K562 (cell line): ENCODE data around the gene SLC9A2. TPM values are rescaled to one million over a fixed set of nuclear protein-coding genes. Genes with fewer than 3 reads are reported as not detected.
A peak's percentile ranks its signal among the peaks of the same experiment; 100 is the strongest.

Experiments used
- ATAC-seq: fragments of 200-7000 bp; cut with Tn5 transposase; 3 replicates; pipeline ENCODE4 v1.9.1; 2020; ENCODE audit warnings: moderate library complexity
- BruUV-seq: library from RNA; stranded (reverse); fragments of 400-500 nt; replicated peaks from 2 replicates; lab custom pipeline; 2021; lab: Mats Ljungman, UMichigan
- CTCF ChIA-PET: fragments of 300-600 bp; formaldehyde crosslinking; extraction: SDS; loops from one replicate; lab custom pipeline; 2021; ENCODE audit warnings: low intra/inter-chr PET ratio; lab: Yijun Ruan, JAX
- POLR2A ChIA-PET: fragments of 300-600, 350-650 bp; sonication (Branson Sonifier 250); formaldehyde crosslinking; extraction: SDS; loops from one replicate; lab custom pipeline; 2021; ENCODE audit warnings: antibody characterized with exemption, inconsistent platforms; lab: Yijun Ruan, JAX
- DNase-seq, 4 experiments: peaks; one replicate each; pipeline versions ENCODE4 v3.0.0 to v3.0.0-alpha.2; 2011 to 2018; ENCODE audit warnings: low spot score in 3 of 4, mixed read lengths in 3 of 4; ENCODE audit errors: extremely low read depth in 1 of 4
- FAIRE-seq: peaks from 2 replicates; lab custom pipeline; 2011; peaks lifted over from hg19 to GRCh38; lab: Jason Lieb, UNC
- H2AFZ ChIP-seq: 2 replicates; pipeline ENCODE4 v1.6.0; 2011; ENCODE audit warnings: low read depth, low read length, control low read depth, inconsistent platforms
- H3K27ac ChIP-seq: fragments of 200-600 bp; 3 replicates; pipeline ENCODE4 v1.8.0; 2011; ENCODE audit warnings: low read depth, mild to moderate bottlenecking, control low read depth, inconsistent platforms, low read length, moderate library complexity, mixed read lengths; ENCODE audit errors: extremely low read depth
- H3K27me3 ChIP-seq, 2 experiments: fragments of 300-600 bp in 1 of 2; 2 replicates in 1 of 2; 3 replicates in 1 of 2; pipeline versions ENCODE4 v1.6.0 to v1.8.0; 2011; ENCODE audit warnings: inconsistent platforms in 2 of 2, low read length in 2 of 2, mild to moderate bottlenecking in 1 of 2, mixed read lengths in 1 of 2, moderate library complexity in 1 of 2; ENCODE audit not compliant: control insufficient read depth in 2 of 2, insufficient read depth in 2 of 2
- H3K36me3 ChIP-seq: fragments of 300-600 bp; 3 replicates; pipeline ENCODE4 v1.8.0; 2011; ENCODE audit warnings: mild to moderate bottlenecking, low read length, inconsistent platforms; ENCODE audit not compliant: control insufficient read depth, insufficient read depth
- H3K4me1 ChIP-seq, 2 experiments: fragments of 200-600 bp in 1 of 2; replicated peaks in 1 of 2; 2 replicates in 1 of 2; 3 replicates in 1 of 2; pipeline versions ENCODE4 v1.5.1 to v1.8.0; 2011; ENCODE audit warnings: inconsistent platforms in 2 of 2, low read length in 2 of 2, mild to moderate bottlenecking in 1 of 2, mixed read lengths in 1 of 2, moderate library complexity in 1 of 2; ENCODE audit not compliant: control insufficient read depth in 2 of 2, insufficient read depth in 2 of 2
- H3K4me2 ChIP-seq: 2 replicates; pipeline ENCODE4 v1.6.1; 2011; ENCODE audit warnings: low read length, control low read depth, inconsistent platforms, mixed read lengths; ENCODE audit not compliant: insufficient read depth
- H3K4me3 ChIP-seq: fragments of 200-600 bp; sonication (generic), shearing (Covaris generic); 2 replicates; pipeline ENCODE4 v1.5.1; 2016; ENCODE audit warnings: control low read depth, inconsistent platforms
- H3K79me2 ChIP-seq: fragments of 200-600 bp; 3 replicates; pipeline ENCODE4 v1.8.0; 2011; ENCODE audit warnings: low read length, inconsistent platforms; ENCODE audit not compliant: control insufficient read depth, insufficient read depth
- H3K9ac ChIP-seq, 2 experiments: 2 replicates each; pipeline versions ENCODE4 v1.6.0 to v1.6.1; 2011; ENCODE audit warnings: low read depth in 2 of 2, low read length in 2 of 2, control low read depth in 1 of 2, inconsistent platforms in 1 of 2, mild to moderate bottlenecking in 1 of 2, mixed read lengths in 1 of 2; ENCODE audit not compliant: insufficient read depth in 1 of 2
- H3K9me1 ChIP-seq: one replicate; pipeline ENCODE4 v1.6.0; 2011; ENCODE audit warnings: inconsistent platforms, mild to moderate bottlenecking, low read length, moderate library complexity; ENCODE audit not compliant: control insufficient read depth, insufficient read depth
- H3K9me3 ChIP-seq: replicated peaks from 2 replicates; pipeline ENCODE4 v1.5.1; 2011; ENCODE audit warnings: low read depth, low read length, inconsistent platforms; ENCODE audit not compliant: control insufficient read depth, insufficient read depth
- H4K20me1 ChIP-seq: replicated peaks from 2 replicates; pipeline ENCODE4 v1.6.1; 2011; ENCODE audit warnings: low read length, inconsistent platforms, mixed read lengths; ENCODE audit not compliant: control insufficient read depth, insufficient read depth
- BRD4 ChIP-seq: fragments of 200-600 bp; sonication (generic); IDR thresholded peaks from 2 replicates; pipeline ENCODE4 v1.6.1; 2017; ENCODE audit warnings: inconsistent platforms
- HEY1 ChIP-seq: fragments of 250-450 bp; sonication (Bioruptor Pico); IDR thresholded peaks from 2 replicates; pipeline ENCODE4 v1.5.0; 2020; ENCODE audit warnings: mild to moderate bottlenecking, moderate library complexity, borderline replicate concordance
- JUN ChIP-seq, 2 experiments: sonication (generic) in 1 of 2; formaldehyde crosslinking in 1 of 2; IDR thresholded peaks; 2 replicates each; pipeline versions ENCODE4 v1.6.1 to v1.8.0; 2012 to 2022; ENCODE audit warnings: borderline replicate concordance in 2 of 2, mild to moderate bottlenecking in 2 of 2, improper control_type of control experiment in 1 of 2, low read depth in 1 of 2, low read length in 1 of 2, missing genetic modification reagents in 1 of 2
- MTA3 ChIP-seq: fragments of 450-650 bp; formaldehyde crosslinking; IDR thresholded peaks from 2 replicates; pipeline ENCODE4 v1.6.1; 2017; ENCODE audit warnings: mild to moderate bottlenecking, borderline replicate concordance
- POLR3G ChIP-seq: IDR thresholded peaks from 2 replicates; pipeline ENCODE4 v1.6.1; 2011; ENCODE audit not compliant: insufficient read length, insufficient replicate concordance; ENCODE audit errors: extremely low read depth
- RBM25 ChIP-seq: fragments of 200-400 bp; formaldehyde crosslinking; IDR thresholded peaks from 2 replicates; pipeline ENCODE4 v1.6.1; 2018; ENCODE audit warnings: low read length, low read depth, moderate library complexity; ENCODE audit not compliant: severe bottlenecking
- TEAD1 ChIP-seq, 2 experiments: fragments of 450-650 bp in 1 of 2; sonication (generic) in 1 of 2; formaldehyde crosslinking; IDR thresholded peaks; 2 replicates each; pipeline versions ENCODE4 v1.4.0 to v1.8.0; 2020 to 2022; ENCODE audit warnings: mild to moderate bottlenecking in 2 of 2, missing genetic modification reagents in 1 of 2
- WGBS: fragments of 100-300 bp; shearing (Covaris generic); methylation state at CpG from one replicate; pipeline ENCODE4 v1.1.6; 2016; ENCODE audit warnings: low coverage, mixed read lengths; ENCODE audit not compliant: insufficient coverage; ENCODE audit errors: missing lambda C conversion rate; 5-methylcytosine and 5-hydroxymethylcytosine counted together
- in situ Hi-C: fragments of 300-500 bp; cut with MboI; formaldehyde crosslinking; loops from 4 replicates; pipeline ENCODE4 v1.15.0; 2018; ENCODE audit warnings: inconsistent platforms, mixed read lengths
- intact Hi-C: fragments of 100-400 bp; cut with micrococcal nuclease; formaldehyde crosslinking; loops from 2 replicates; pipeline ENCODE4 v1.14.2; 2022
- polyA plus RNA-seq, 8 experiments: library from polyadenylated mRNA; depleted of rRNA in 4 of 8; stranded (reverse) in 5 of 8; unstranded in 3 of 8; fragments of >200 nt; fragmentation: Nextera tagmentation in 2 of 8; fragmentation: Illumina TruSeq in 1 of 8; extraction: Ambion mirVana in 2 of 8; extraction: Trizol in 1 of 8; gene quantifications; 2 replicates each; pipeline versions ENCODE4 v1.2.1 to v1.2.3, GENCODE V29; 2011 to 2014; ENCODE audit warnings: inconsistent platforms in 1 of 8, missing spikeins in 1 of 8
- total RNA-seq, 7 experiments: library from RNA; depleted of rRNA in 6 of 7; stranded (reverse); fragments of >200 nt in 6 of 7; fragmentation: Illumina TruSeq in 2 of 7; extraction: Trizol in 2 of 7; gene quantifications; 2 replicates each; pipeline versions ENCODE4 v1.2.1 to v1.2.3, GENCODE V29; 2011 to 2021; ENCODE audit warnings: low replicate concordance in 1 of 7
- TF ChIP-seq, protein P1 (sequence below): fragments of 450-650 bp; formaldehyde crosslinking; IDR thresholded peaks from 2 replicates; pipeline ENCODE4 v1.4.0; 2020; ENCODE audit warnings: mild to moderate bottlenecking, moderate library complexity
- TF ChIP-seq, protein P2 (sequence below), 3 experiments: IDR thresholded peaks in 2 of 3; conservative IDR thresholded peaks in 1 of 3; 2 replicates each; pipeline ENCODE4 v1.5.1; 2011 to 2012; ENCODE audit warnings: low read length in 3 of 3, mild to moderate bottlenecking in 3 of 3, control low read depth in 2 of 3, improper control_type of control experiment in 1 of 3, inconsistent platforms in 1 of 3, low read depth in 1 of 3, mixed read lengths in 1 of 3, moderate library complexity in 1 of 3; ENCODE audit not compliant: insufficient read depth in 2 of 3
- TF ChIP-seq, protein P3 (sequence below): fragments of 250-450 bp; sonication (Bioruptor Pico); IDR thresholded peaks from 2 replicates; pipeline ENCODE4 v1.4.0; 2020; ENCODE audit warnings: mild to moderate bottlenecking, moderate library complexity
- TF ChIP-seq, protein P4 (sequence below), 3 experiments: fragments of 200-800 bp in 1 of 3; fragments of 250-450 bp in 1 of 3; fragments of 450-650 bp in 1 of 3; sonication (Bioruptor Pico) in 1 of 3; sonication (Bioruptor generic) in 1 of 3; formaldehyde crosslinking in 1 of 3; IDR thresholded peaks; 2 replicates each; pipeline versions ENCODE4 v1.6.1 to v1.8.0; 2016 to 2022; ENCODE audit warnings: mild to moderate bottlenecking in 2 of 3, missing genetic modification characterization in 2 of 3, missing compliant biosample characterization in 1 of 3, moderate library complexity in 1 of 3

Gene SLC9A2
- total and polyA plus RNA-seq, 9 of the 15 experiments (the other 6 are each of a cell fraction or from before 2014, with no cell fraction given), result 0.45 to 3.3 (median 1.6) TPM

DNA sequence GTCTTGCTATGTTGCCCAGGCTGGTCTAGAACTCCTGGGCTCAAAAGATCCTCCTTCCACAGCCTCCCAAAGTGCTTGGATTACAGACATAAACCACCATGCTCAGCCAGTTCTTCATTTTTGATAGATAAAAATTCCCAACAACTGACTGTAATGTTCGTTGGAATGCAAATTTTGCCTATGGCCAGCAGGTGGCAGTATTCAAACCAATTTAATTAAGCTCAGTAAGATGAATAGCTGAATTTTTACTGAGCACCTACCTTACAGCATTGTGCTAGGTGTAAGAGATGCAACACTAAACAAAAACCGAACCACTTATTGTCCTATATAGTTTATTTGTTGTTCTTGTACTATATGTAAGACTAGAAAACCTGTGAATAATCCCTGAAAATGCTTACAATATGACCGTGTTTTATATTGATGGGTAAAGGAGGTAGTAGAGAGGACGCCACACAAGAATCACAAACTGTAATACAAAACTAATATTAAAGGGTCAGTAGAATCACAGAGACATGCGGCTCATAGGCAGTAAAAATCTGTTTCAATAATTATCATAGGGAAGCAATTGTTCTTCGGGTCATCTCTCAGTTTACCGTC, 134.3 kb downstream of the SLC9A2 start:
- H3K27me3 ChIP-seq, result no peaks in the 10 kb centered on the region; a peak in 1 of 5 replicates
- ChIA-PET CTCF (interaction anchor here (1.4 kb wide), 1 partner anchor 52 kb away, joined by 5 read pairs; no protein-coding TSS in a partner anchor), POLR2A (interaction anchor here (0.7 to 1.5 kb wide), 7 partner anchors 8 to 30 kb away, joined by 3 to 8 read pairs (median 3); partner anchors contain the start of gene TMEM182)
- no TSS peak for BruUV-seq
- intact Hi-C loops (loop anchor here (1.0 kb wide), 1 partner anchor 53 kb away; no protein-coding TSS in a partner anchor), in situ Hi-C loops (no loop called here)
- DNase-seq, result peak; percentile 35 to 56 (median 37)
- 47% methylated on average over 7 of the region's 7 CpGs for WGBS
- H3K9ac ChIP-seq, result no peak overlapping the region
- H4K20me1 ChIP-seq, result no peaks in the 10 kb centered on the region
- H3K4me3 ChIP-seq, result no peak overlapping the region
- no peak overlapping the region for H3K27ac ChIP-seq
- ATAC-seq, result peak; percentile 79
- no peak overlapping the region for H3K4me2 ChIP-seq
- FAIRE-seq, result peak; percentile 85
- H3K36me3 ChIP-seq, result no peaks in the 10 kb centered on the region
- H3K9me3 ChIP-seq, result no peaks in the 10 kb centered on the region
- no peaks in the 10 kb centered on the region for H3K9me1 ChIP-seq
- no peaks in the 10 kb centered on the region for H3K4me1 ChIP-seq
- H2AFZ ChIP-seq, result no peak overlapping the region
- no peaks in the 10 kb centered on the region for H3K79me2 ChIP-seq
- TF ChIP-seq POLR3G, result no peak
- TF ChIP-seq JUN (IDR thresholded peaks at IDR 0.05; ENCODE audit: borderline replicate concordance, low read depth, low read length), result no peak
- TF ChIP-seq JUN (CRISPR knock-in tag; IDR thresholded peaks at IDR 0.05; ENCODE audit: borderline replicate concordance), result no peak
- TF ChIP-seq, protein P1, sequence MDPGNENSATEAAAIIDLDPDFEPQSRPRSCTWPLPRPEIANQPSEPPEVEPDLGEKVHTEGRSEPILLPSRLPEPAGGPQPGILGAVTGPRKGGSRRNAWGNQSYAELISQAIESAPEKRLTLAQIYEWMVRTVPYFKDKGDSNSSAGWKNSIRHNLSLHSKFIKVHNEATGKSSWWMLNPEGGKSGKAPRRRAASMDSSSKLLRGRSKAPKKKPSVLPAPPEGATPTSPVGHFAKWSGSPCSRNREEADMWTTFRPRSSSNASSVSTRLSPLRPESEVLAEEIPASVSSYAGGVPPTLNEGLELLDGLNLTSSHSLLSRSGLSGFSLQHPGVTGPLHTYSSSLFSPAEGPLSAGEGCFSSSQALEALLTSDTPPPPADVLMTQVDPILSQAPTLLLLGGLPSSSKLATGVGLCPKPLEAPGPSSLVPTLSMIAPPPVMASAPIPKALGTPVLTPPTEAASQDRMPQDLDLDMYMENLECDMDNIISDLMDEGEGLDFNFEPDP, result no peak
- TF ChIP-seq TEAD1 (CRISPR knock-in tag; IDR thresholded peaks at IDR 0.05), result peak; percentile 25 to 60; a peak in 1 of 4 replicates
- TF ChIP-seq BRD4, result no peak
- peak; percentile 7 for TF ChIP-seq RBM25
- TF ChIP-seq, protein P2, sequence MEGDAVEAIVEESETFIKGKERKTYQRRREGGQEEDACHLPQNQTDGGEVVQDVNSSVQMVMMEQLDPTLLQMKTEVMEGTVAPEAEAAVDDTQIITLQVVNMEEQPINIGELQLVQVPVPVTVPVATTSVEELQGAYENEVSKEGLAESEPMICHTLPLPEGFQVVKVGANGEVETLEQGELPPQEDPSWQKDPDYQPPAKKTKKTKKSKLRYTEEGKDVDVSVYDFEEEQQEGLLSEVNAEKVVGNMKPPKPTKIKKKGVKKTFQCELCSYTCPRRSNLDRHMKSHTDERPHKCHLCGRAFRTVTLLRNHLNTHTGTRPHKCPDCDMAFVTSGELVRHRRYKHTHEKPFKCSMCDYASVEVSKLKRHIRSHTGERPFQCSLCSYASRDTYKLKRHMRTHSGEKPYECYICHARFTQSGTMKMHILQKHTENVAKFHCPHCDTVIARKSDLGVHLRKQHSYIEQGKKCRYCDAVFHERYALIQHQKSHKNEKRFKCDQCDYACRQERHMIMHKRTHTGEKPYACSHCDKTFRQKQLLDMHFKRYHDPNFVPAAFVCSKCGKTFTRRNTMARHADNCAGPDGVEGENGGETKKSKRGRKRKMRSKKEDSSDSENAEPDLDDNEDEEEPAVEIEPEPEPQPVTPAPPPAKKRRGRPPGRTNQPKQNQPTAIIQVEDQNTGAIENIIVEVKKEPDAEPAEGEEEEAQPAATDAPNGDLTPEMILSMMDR (IDR thresholded peaks at IDR 0.05 in 2 of 3, conservative IDR thresholded peaks at IDR 0.05 in 1 of 3; ENCODE audit: insufficient read depth in 2 of 3, low read depth in 1 of 3, low read length in 3 of 3), result peak; percentile 32 to 78 (median 75); a peak in 5 of 6 replicates
- TF ChIP-seq HEY1, result no peak
- no peak for TF ChIP-seq MTA3
- TF ChIP-seq, protein P3, sequence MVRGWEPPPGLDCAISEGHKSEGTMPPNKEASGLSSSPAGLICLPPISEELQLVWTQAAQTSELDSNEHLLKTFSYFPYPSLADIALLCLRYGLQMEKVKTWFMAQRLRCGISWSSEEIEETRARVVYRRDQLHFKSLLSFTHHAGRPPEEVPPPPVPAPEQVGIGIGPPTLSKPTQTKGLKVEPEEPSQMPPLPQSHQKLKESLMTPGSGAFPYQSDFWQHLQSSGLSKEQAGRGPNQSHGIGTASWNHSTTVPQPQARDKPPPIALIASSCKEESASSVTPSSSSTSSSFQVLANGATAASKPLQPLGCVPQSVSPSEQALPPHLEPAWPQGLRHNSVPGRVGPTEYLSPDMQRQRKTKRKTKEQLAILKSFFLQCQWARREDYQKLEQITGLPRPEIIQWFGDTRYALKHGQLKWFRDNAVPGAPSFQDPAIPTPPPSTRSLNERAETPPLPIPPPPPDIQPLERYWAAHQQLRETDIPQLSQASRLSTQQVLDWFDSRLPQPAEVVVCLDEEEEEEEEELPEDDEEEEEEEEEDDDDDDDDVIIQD (CRISPR knock-in tag), result no peak
- TF ChIP-seq, protein P4, sequence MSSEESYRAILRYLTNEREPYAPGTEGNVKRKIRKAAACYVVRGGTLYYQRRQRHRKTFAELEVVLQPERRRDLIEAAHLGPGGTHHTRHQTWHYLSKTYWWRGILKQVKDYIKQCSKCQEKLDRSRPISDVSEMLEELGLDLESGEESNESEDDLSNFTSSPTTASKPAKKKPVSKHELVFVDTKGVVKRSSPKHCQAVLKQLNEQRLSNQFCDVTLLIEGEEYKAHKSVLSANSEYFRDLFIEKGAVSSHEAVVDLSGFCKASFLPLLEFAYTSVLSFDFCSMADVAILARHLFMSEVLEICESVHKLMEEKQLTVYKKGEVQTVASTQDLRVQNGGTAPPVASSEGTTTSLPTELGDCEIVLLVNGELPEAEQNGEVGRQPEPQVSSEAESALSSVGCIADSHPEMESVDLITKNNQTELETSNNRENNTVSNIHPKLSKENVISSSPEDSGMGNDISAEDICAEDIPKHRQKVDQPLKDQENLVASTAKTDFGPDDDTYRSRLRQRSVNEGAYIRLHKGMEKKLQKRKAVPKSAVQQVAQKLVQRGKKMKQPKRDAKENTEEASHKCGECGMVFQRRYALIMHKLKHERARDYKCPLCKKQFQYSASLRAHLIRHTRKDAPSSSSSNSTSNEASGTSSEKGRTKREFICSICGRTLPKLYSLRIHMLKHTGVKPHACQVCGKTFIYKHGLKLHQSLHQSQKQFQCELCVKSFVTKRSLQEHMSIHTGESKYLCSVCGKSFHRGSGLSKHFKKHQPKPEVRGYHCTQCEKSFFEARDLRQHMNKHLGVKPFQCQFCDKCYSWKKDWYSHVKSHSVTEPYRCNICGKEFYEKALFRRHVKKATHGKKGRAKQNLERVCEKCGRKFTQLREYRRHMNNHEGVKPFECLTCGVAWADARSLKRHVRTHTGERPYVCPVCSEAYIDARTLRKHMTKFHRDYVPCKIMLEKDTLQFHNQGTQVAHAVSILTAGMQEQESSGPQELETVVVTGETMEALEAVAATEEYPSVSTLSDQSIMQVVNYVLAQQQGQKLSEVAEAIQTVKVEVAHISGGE (CRISPR knock-in tag; IDR thresholded peaks at IDR 0.05), result no peak
